Measurements from ENCODE around the gene DNAJA2. TPM values are rescaled to one million over a fixed set of nuclear protein-coding genes. Genes with fewer than 3 reads are reported as not detected.

The DNAJA2 gene
- polyA plus RNA-seq, 1 experiment = 26.7 TPM

DNA sequence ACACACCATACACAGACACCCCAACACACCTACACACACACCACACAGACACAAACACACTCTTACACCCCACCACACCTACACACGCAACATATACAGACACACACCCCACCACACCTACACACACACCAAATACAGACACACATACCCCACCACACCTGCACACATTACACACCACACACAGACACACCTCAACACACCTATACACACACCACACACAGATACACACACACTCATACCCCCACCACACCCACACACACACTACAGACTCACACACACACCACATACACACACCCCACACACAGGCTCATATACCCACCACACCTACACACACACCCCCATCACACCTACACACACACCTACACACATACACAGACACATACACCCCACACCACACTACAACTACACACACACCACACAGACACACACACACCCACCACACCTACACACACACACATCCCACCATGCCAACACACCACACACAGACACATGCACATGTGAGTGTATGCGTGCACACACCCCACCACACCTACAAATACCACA lies 57.9 kb downstream of the DNAJA2 start:
- TF ChIP-seq, protein P1, sequence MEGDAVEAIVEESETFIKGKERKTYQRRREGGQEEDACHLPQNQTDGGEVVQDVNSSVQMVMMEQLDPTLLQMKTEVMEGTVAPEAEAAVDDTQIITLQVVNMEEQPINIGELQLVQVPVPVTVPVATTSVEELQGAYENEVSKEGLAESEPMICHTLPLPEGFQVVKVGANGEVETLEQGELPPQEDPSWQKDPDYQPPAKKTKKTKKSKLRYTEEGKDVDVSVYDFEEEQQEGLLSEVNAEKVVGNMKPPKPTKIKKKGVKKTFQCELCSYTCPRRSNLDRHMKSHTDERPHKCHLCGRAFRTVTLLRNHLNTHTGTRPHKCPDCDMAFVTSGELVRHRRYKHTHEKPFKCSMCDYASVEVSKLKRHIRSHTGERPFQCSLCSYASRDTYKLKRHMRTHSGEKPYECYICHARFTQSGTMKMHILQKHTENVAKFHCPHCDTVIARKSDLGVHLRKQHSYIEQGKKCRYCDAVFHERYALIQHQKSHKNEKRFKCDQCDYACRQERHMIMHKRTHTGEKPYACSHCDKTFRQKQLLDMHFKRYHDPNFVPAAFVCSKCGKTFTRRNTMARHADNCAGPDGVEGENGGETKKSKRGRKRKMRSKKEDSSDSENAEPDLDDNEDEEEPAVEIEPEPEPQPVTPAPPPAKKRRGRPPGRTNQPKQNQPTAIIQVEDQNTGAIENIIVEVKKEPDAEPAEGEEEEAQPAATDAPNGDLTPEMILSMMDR (IDR thresholded peaks at IDR 0.05; ENCODE audit: low read depth, low read length) = no peak
- no peak overlapping the region for H3K27ac ChIP-seq (ENCODE audit: low read depth, low read length)
- H3K4me3 ChIP-seq (ENCODE audit: low read depth, low read length) = no peak overlapping the region
- no peak for DNase-seq (ENCODE audit: low read depth, low spot score)
- POLR2A ChIA-PET = no interaction called here
- no peaks in the 10 kb centered on the region for H3K9me3 ChIP-seq (ENCODE audit: control insufficient read depth, insufficient read depth, low read length)
- no peaks in the 10 kb centered on the region for H3K27me3 ChIP-seq (ENCODE audit: control insufficient read depth, insufficient read depth, low read length)
- CTCF ChIA-PET = interaction anchor here (1.3 to 3.5 kb wide), 3 partner anchors 15 to 242 kb away, joined by 3 to 32 read pairs (median 11); no protein-coding TSS in a partner anchor

DNA sequence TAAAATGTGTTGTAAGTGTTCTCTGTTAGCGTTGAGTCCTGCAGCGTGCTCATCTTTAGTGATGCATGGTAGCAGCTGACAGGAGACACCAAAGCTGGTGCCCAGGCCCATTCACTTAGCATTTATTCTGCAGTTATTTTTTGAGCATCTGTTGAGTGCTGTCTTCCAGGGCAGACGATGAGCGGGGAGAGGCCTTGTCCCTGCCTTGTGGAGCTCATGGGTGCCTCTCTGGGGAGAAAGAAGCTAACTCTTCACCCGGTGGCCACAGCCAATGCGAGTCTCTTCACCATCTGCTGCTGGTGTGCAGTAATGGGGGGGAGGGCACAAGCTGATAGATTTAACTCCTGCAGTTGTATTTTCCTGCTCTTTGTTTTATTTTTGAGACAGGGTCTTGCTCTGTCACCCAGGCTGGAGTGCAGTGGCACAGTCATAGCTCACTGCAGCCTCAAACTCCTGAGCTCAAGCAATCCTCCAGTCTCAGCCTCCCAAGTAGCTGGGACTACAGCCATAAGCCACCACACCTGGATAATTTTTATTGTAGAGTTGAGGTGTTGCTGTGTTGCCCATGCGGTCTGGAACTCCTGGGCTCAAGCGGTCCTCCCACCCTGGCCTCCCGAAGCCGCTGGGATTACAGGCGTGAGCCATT lies 58.8 kb downstream of the DNAJA2 start:
- TF ChIP-seq, protein P1 (IDR thresholded peaks at IDR 0.05; ENCODE audit: low read depth, low read length) = no peak
- no peak overlapping the region for H3K27ac ChIP-seq (ENCODE audit: low read depth, low read length)
- no peaks in the 10 kb centered on the region for H3K27me3 ChIP-seq (ENCODE audit: control insufficient read depth, insufficient read depth, low read length)
- POLR2A ChIA-PET = no interaction called here
- no peak overlapping the region for H3K4me3 ChIP-seq (ENCODE audit: low read depth, low read length)
- no peak for DNase-seq (ENCODE audit: low read depth, low spot score)
- CTCF ChIA-PET = interaction anchor here (1.3 to 3.5 kb wide), 3 partner anchors 15 to 241 kb away, joined by 3 to 32 read pairs (median 11); no protein-coding TSS in a partner anchor
- H3K9me3 ChIP-seq (ENCODE audit: control insufficient read depth, insufficient read depth, low read length) = no peaks in the 10 kb centered on the region

DNA sequence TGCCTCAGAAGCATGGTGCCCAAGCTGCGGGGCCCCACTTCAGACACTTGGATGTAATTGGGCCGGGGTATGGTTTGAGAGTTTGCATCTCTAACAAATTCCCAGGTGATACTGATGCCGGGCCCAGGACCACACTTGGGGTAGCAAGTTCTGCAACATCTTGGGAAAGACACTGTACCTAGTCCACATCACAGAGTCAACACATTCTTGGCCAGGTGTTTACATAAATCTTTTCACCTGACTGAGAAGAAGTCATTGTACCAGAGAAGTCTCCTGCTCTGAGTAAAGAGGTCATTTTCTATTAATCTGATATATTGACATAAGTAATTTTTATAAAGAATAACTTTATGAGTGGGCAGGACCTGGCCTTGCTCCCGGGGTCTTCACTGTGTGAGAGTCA lies 61.8 kb downstream of the DNAJA2 start:
- ChIA-PET CTCF (interaction anchor here (3.5 to 4.9 kb wide), 2 partner anchors 58 kb away, joined by 32 to 187 read pairs; no protein-coding TSS in a partner anchor), POLR2A (no interaction called here)
- Histone ChIP-seq H3K4me3 (ENCODE audit: low read depth, low read length) (no peak overlapping the region), H3K27ac (ENCODE audit: low read depth, low read length) (no peak overlapping the region), H3K9me3 (ENCODE audit: control insufficient read depth, insufficient read depth, low read length) (no peaks in the 10 kb centered on the region), H3K27me3 (ENCODE audit: control insufficient read depth, insufficient read depth, low read length) (no peaks in the 10 kb centered on the region)
- TF ChIP-seq, protein P1 (IDR thresholded peaks at IDR 0.05; ENCODE audit: low read depth, low read length) = no peak
- no peak for DNase-seq (ENCODE audit: low read depth, low spot score)

DNA sequence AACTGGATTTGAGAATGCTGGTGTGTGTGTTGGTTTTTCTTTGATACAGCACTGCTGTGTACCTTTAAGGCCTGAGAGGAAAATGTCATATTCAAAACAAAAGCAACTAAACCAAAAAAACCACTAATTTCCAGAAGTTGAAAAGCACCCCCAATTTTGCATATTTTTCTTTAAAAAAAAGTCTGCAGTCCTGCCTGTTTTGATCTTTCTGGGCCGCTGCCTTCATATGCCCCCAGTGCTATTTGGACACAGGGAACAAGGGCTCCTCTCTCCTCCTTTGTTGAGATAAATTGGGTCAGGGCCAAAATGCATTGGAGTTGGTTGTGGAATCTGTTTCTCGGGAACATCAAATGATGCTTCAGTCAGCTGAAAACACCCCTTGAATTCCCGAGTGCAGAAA lies 62.4 kb downstream of the DNAJA2 start:
- POLR2A ChIA-PET = no interaction called here
- CTCF ChIA-PET = interaction anchor here (1.4 to 4.9 kb wide), 3 partner anchors 19 to 58 kb away, joined by 4 to 187 read pairs (median 6); no protein-coding TSS in a partner anchor
- Histone ChIP-seq H3K27me3 (ENCODE audit: control insufficient read depth, insufficient read depth, low read length) (no peaks in the 10 kb centered on the region), H3K9me3 (ENCODE audit: control insufficient read depth, insufficient read depth, low read length) (no peaks in the 10 kb centered on the region), H3K4me3 (ENCODE audit: low read depth, low read length) (no peak overlapping the region), H3K27ac (ENCODE audit: low read depth, low read length) (no peak overlapping the region)
- TF ChIP-seq, protein P1 (IDR thresholded peaks at IDR 0.05; ENCODE audit: low read depth, low read length) = no peak
- DNase-seq (ENCODE audit: low read depth, low spot score) = no peak
